IgD-negative memory B cell (primary cell): ENCODE measurements around the gene GREM1. TPM values are rescaled to one million over a fixed set of nuclear protein-coding genes. Genes with fewer than 3 reads are reported as not detected.

Experiments
- H3K27ac Mint-ChIP-seq, 3 donors: one replicate each; pipeline ENCODE4 v1.8.0; 2020 to 2022; ENCODE audit warnings: mild to moderate bottlenecking in 3 of 3, mixed read lengths in 3 of 3, moderate library complexity in 1 of 3
- H3K27me3 Mint-ChIP-seq: one replicate; pipeline ENCODE4 v1.8.0; 2021; ENCODE audit warnings: mixed read lengths
- H3K36me3 Mint-ChIP-seq: one replicate; pipeline ENCODE4 v1.8.0; 2020; ENCODE audit warnings: mild to moderate bottlenecking, mixed read lengths
- H3K4me1 Mint-ChIP-seq, 3 donors: one replicate each; pipeline ENCODE4 v1.8.0; 2020 to 2022; ENCODE audit warnings: mixed read lengths in 3 of 3, mild to moderate bottlenecking in 1 of 3
- H3K4me3 Mint-ChIP-seq, 4 donors: one replicate each; pipeline ENCODE4 v1.8.0; 2020 to 2022; ENCODE audit warnings: mild to moderate bottlenecking in 4 of 4, mixed read lengths in 4 of 4, moderate library complexity in 3 of 4
- H3K9me3 Mint-ChIP-seq, 3 donors: one replicate each; pipeline ENCODE4 v1.8.0; 2020 to 2021; ENCODE audit warnings: mixed read lengths in 3 of 3, mild to moderate bottlenecking in 1 of 3
- polyA plus RNA-seq: library from polyadenylated mRNA; unstranded; fragments of 300-500 nt; fragmentation: Illumina TruSeq; gene quantifications from one replicate; pipeline ENCODE4 v1.2.3, GENCODE V29; 2021

GREM1 gene
- polyA plus RNA-seq, 1 donor from 2014 or later, result not detected

GRCh38 chr15:32735989-32736700, 18.3 kb downstream of the GREM1 start:
- Mint-ChIP-seq H3K9me3 (peaks cover 3 to 11% (median 3%) of the 10 kb centered on the region in 3 donors), H3K27ac (no peak overlapping the region), H3K4me1 (no peaks in the 10 kb centered on the region), H3K27me3 (peaks cover 21% of the 10 kb centered on the region), H3K4me3 (no peak overlapping the region), H3K36me3 (no peaks in the 10 kb centered on the region)

GRCh38 chr15:32736701-32737061, 18.9 kb downstream of the GREM1 start:
- H3K4me3 Mint-ChIP-seq, result no peak overlapping the region
- H3K9me3 Mint-ChIP-seq, result peaks cover 3 to 11% (median 3%) of the 10 kb centered on the region in 3 donors
- peaks cover 18% of the 10 kb centered on the region for H3K27me3 Mint-ChIP-seq
- no peaks in the 10 kb centered on the region for H3K36me3 Mint-ChIP-seq
- H3K4me1 Mint-ChIP-seq, result no peaks in the 10 kb centered on the region
- H3K27ac Mint-ChIP-seq, result no peak overlapping the region

GRCh38 chr15:32737304-32737703, 19.5 kb downstream of the GREM1 start:
- H3K27ac Mint-ChIP-seq, result no peak overlapping the region
- H3K4me3 Mint-ChIP-seq, result no peak overlapping the region
- no peaks in the 10 kb centered on the region for H3K4me1 Mint-ChIP-seq
- H3K27me3 Mint-ChIP-seq, result peaks cover 17% of the 10 kb centered on the region
- H3K36me3 Mint-ChIP-seq, result no peaks in the 10 kb centered on the region
- H3K9me3 Mint-ChIP-seq, result peaks cover 3 to 13% (median 3%) of the 10 kb centered on the region in 3 donors

GRCh38 chr15:32738666-32739065, 20.9 kb downstream of the GREM1 start:
- Mint-ChIP-seq H3K9me3 (peaks cover 3 to 17% (median 3%) of the 10 kb centered on the region in 3 donors), H3K27ac (no peak overlapping the region), H3K27me3 (peaks cover 16% of the 10 kb centered on the region), H3K4me1 (no peaks in the 10 kb centered on the region), H3K36me3 (peaks cover 5% of the 10 kb centered on the region), H3K4me3 (no peak overlapping the region)

- H3K4me1 Mint-ChIP-seq, result no peaks in the 10 kb centered on the region
- peaks cover 11% of the 10 kb centered on the region for H3K27me3 Mint-ChIP-seq
- H3K36me3 Mint-ChIP-seq, result peaks cover 5% of the 10 kb centered on the region
- no peak overlapping the region for H3K27ac Mint-ChIP-seq
- no peak overlapping the region for H3K4me3 Mint-ChIP-seq
- peaks cover 3 to 17% (median 3%) of the 10 kb centered on the region in 3 donors for H3K9me3 Mint-ChIP-seq
Observed at GRCh38 chr15:32739522-32740063, 21.8 kb downstream of the GREM1 start.

GRCh38 chr15:32743411-32744140, 25.8 kb downstream of the GREM1 start:
- no peak overlapping the region for H3K4me3 Mint-ChIP-seq
- peaks cover 5% of the 10 kb centered on the region for H3K36me3 Mint-ChIP-seq
- H3K4me1 Mint-ChIP-seq, result no peaks in the 10 kb centered on the region
- no peak overlapping the region for H3K27ac Mint-ChIP-seq
- peaks cover 3% of the 10 kb centered on the region for H3K27me3 Mint-ChIP-seq
- peaks cover 0 to 17% (median 3%) of the 10 kb centered on the region in 3 donors for H3K9me3 Mint-ChIP-seq

- peaks cover 6% of the 10 kb centered on the region for H3K27me3 Mint-ChIP-seq
- no peaks in the 10 kb centered on the region for H3K4me1 Mint-ChIP-seq
- peaks cover 0 to 6% (median 0%) of the 10 kb centered on the region in 3 donors for H3K9me3 Mint-ChIP-seq
- H3K27ac Mint-ChIP-seq, result no peak overlapping the region
- no peak overlapping the region for H3K4me3 Mint-ChIP-seq
- peaks cover 5% of the 10 kb centered on the region for H3K36me3 Mint-ChIP-seq
Observed at GRCh38 chr15:32746116-32746857, 28.5 kb downstream of the GREM1 start.

- H3K27ac Mint-ChIP-seq, result no peak overlapping the region
- no peak overlapping the region for H3K4me3 Mint-ChIP-seq
- H3K27me3 Mint-ChIP-seq, result peaks cover 10% of the 10 kb centered on the region
- no peaks in the 10 kb centered on the region for H3K4me1 Mint-ChIP-seq
- H3K36me3 Mint-ChIP-seq, result peaks cover under 1% of the 10 kb centered on the region
- H3K9me3 Mint-ChIP-seq, result no peaks in the 10 kb centered on the region
Observed at GRCh38 chr15:32747921-32748342, 30.1 kb downstream of the GREM1 start.

- Mint-ChIP-seq H3K27ac (no peak overlapping the region), H3K9me3 (no peaks in the 10 kb centered on the region), H3K36me3 (no peaks in the 10 kb centered on the region), H3K4me1 (no peaks in the 10 kb centered on the region), H3K4me3 (no peak overlapping the region), H3K27me3 (peaks cover 11% of the 10 kb centered on the region)
Observed at GRCh38 chr15:32750979-32751378, 33.2 kb downstream of the GREM1 start.

GRCh38 chr15:32757426-32757825, 39.6 kb downstream of the GREM1 start:
- no peaks in the 10 kb centered on the region for H3K4me1 Mint-ChIP-seq
- H3K36me3 Mint-ChIP-seq, result no peaks in the 10 kb centered on the region
- H3K27ac Mint-ChIP-seq, result no peak overlapping the region
- no peak overlapping the region for H3K4me3 Mint-ChIP-seq
- H3K9me3 Mint-ChIP-seq, result peaks cover 2 to 4% (median 2%) of the 10 kb centered on the region in 3 donors
- H3K27me3 Mint-ChIP-seq, result peaks cover 14% of the 10 kb centered on the region

GRCh38 chr15:32763295-32763694, 45.5 kb downstream of the GREM1 start:
- H3K9me3 Mint-ChIP-seq, result no peaks in the 10 kb centered on the region
- H3K4me1 Mint-ChIP-seq, result peaks cover 0 to 3% (median 2%) of the 10 kb centered on the region in 3 donors
- no peak overlapping the region for H3K27ac Mint-ChIP-seq
- H3K27me3 Mint-ChIP-seq, result peaks cover 19% of the 10 kb centered on the region
- no peaks in the 10 kb centered on the region for H3K36me3 Mint-ChIP-seq
- H3K4me3 Mint-ChIP-seq, result peak overlapping the region in 1 of 4 donors; percentile 28

GRCh38 chr15:32765236-32765635, 47.4 kb downstream of the GREM1 start:
- Mint-ChIP-seq H3K27me3 (peaks cover 19% of the 10 kb centered on the region), H3K27ac (no peak overlapping the region), H3K36me3 (no peaks in the 10 kb centered on the region), H3K4me3 (no peak overlapping the region), H3K9me3 (no peaks in the 10 kb centered on the region), H3K4me1 (peaks cover 0 to 3% (median 2%) of the 10 kb centered on the region in 3 donors)

- Mint-ChIP-seq H3K27me3 (peaks cover 17% of the 10 kb centered on the region), H3K36me3 (no peaks in the 10 kb centered on the region)
Observed at GRCh38 chr15:32766101-32766500, 48.3 kb downstream of the GREM1 start.

GRCh38 chr15:32767236-32767635, 49.4 kb downstream of the GREM1 start:
- Mint-ChIP-seq H3K9me3 (no peaks in the 10 kb centered on the region), H3K4me3 (no peak overlapping the region)

More at GRCh38 chr15:32766101-32766500, 48.3 kb downstream of the GREM1 start:
- no peaks in the 10 kb centered on the region for H3K9me3 Mint-ChIP-seq
- H3K4me3 Mint-ChIP-seq, result no peak overlapping the region
- peaks cover 0 to 3% (median 2%) of the 10 kb centered on the region in 3 donors for H3K4me1 Mint-ChIP-seq
- H3K27ac Mint-ChIP-seq, result no peak overlapping the region

GRCh38 chr15:32774022-32774421, 56.2 kb downstream of the GREM1 start:
- peaks cover 0 to 3% (median 2%) of the 10 kb centered on the region in 3 donors for H3K9me3 Mint-ChIP-seq
- H3K27me3 Mint-ChIP-seq, result no peaks in the 10 kb centered on the region
- H3K36me3 Mint-ChIP-seq, result no peaks in the 10 kb centered on the region
- no peak overlapping the region for H3K4me3 Mint-ChIP-seq
- no peak overlapping the region for H3K27ac Mint-ChIP-seq
- peaks cover 0 to 2% (median 0%) of the 10 kb centered on the region in 3 donors for H3K4me1 Mint-ChIP-seq

More at GRCh38 chr15:32767236-32767635, 49.4 kb downstream of the GREM1 start:
- Mint-ChIP-seq H3K27ac (peak overlapping the region in 1 of 3 donors; percentile 33), H3K36me3 (no peaks in the 10 kb centered on the region), H3K4me1 (peaks cover 0 to 3% (median 2%) of the 10 kb centered on the region in 3 donors), H3K27me3 (peaks cover 11% of the 10 kb centered on the region)
